ENCODE data around the gene GRIA4. TPM values are rescaled to one million over a fixed set of nuclear protein-coding genes. Genes with fewer than 3 reads are reported as not detected.

GRIA4 gene
- total and polyA plus RNA-seq, 12 donors: not detected

DNA sequence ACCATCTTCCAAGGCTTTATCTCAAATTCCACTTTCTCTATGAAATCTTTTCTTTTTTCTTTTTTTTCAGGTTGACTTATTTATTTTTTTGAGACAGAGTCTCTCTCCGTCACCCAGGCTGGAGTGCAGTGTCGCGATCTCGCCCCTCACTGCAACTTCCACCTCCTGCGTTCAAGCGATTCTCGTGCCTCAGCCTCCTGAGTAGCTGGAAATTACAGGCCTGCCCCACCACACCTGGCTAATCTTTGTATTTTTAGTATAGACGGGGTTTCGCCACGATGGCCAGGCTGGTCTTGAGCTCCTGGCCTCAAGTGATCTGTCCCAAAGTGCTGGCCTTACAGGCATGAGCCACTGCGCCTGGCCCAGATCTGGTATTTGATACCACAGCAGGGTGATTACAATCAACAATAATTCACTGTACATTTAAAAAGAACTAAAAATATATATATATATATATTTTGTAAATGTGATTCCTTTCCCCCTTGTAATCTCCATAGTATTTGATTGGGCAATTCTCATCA lies 290.7 kb downstream of the GRIA4 start:
- intact Hi-C loops (cut with DNase I): no loop called here
- H3K9me3 ChIP-seq: peaks cover 0 to 4% (median 0%) of the 10 kb centered on the region in 11 donors
- DNase-seq: no peak

DNA sequence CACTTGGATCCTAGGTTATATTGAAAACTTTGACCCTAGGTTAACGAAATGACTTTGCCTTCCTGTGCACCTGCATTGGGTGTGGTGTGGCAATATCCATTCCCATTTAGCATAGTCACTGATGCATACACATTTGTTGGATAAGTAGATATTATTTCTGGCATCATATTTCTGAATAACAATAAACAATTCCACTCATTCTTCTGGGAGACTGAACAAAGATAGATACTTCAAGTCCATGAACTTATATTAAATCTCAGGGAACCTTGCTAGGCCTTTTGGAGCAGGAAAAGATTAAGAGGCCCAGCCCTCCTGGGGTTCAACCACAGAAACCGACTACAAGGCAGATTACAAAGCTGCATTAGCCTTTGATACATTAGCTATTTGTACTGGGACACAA lies 293.2 kb downstream of the GRIA4 start:
- Histone ChIP-seq H3K36me3 (no peaks in the 10 kb centered on the region), H3K27ac (no peak overlapping the region), H3K27me3 (no peaks in the 10 kb centered on the region), H3K4me1 (no peaks in the 10 kb centered on the region), H3K9me3 (no peaks in the 10 kb centered on the region), H3K4me3 (no peak overlapping the region)
- TF ChIP-seq, protein P1, sequence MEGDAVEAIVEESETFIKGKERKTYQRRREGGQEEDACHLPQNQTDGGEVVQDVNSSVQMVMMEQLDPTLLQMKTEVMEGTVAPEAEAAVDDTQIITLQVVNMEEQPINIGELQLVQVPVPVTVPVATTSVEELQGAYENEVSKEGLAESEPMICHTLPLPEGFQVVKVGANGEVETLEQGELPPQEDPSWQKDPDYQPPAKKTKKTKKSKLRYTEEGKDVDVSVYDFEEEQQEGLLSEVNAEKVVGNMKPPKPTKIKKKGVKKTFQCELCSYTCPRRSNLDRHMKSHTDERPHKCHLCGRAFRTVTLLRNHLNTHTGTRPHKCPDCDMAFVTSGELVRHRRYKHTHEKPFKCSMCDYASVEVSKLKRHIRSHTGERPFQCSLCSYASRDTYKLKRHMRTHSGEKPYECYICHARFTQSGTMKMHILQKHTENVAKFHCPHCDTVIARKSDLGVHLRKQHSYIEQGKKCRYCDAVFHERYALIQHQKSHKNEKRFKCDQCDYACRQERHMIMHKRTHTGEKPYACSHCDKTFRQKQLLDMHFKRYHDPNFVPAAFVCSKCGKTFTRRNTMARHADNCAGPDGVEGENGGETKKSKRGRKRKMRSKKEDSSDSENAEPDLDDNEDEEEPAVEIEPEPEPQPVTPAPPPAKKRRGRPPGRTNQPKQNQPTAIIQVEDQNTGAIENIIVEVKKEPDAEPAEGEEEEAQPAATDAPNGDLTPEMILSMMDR (IDR thresholded peaks at IDR 0.05): no peak
- intact Hi-C loops (cut with DNase I): no loop called here
- DNase-seq (no peak), ATAC-seq (no peak)
- WGBS, 2 donors: 57 to 60% methylated on average over 2 of the region's 2 CpGs

More for the DNA sequence above, 290.7 kb downstream of the GRIA4 start:
- Histone ChIP-seq H3K36me3 (no peaks in the 10 kb centered on the region), H3K27me3 (no peaks in the 10 kb centered on the region), H3K4me3 (no peak overlapping the region), H3K27ac (no peak overlapping the region), H3K4me1 (no peaks in the 10 kb centered on the region)
- WGBS, 2 donors: 91 to 95% methylated on average over 11 of the region's 11 CpGs
- no peak for ATAC-seq
- TF ChIP-seq, protein P1 (IDR thresholded peaks at IDR 0.05): no peak

DNA sequence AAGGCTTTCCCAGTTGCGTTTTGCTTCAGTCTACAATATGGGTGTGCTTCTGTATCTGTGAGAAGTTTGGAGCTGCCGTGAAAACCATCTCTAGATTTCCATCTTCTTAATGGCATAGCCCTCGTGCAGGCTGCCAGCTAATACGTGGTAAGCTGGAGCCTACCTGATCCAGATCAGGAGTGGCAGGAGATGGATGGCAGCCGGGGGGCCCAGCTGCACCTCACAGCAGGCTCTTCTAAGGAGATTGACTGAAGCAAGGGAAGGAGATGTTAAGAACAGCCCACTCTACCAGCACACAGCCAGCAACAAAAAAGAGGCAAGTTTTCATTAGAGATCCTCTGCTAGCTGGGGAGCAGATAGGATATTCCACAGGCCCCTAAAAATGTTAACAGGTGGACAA lies 296.6 kb downstream of the GRIA4 start:
- no peak overlapping the region for H3K4me3 ChIP-seq
- H3K4me1 ChIP-seq: no peaks in the 10 kb centered on the region
- DNase-seq: no peak
- ATAC-seq: no peak
- H3K27me3 ChIP-seq: no peaks in the 10 kb centered on the region
- TF ChIP-seq, protein P1 (IDR thresholded peaks at IDR 0.05): no peak
- WGBS, 2 donors: 64 to 69% methylated on average over 5 of the region's 5 CpGs
- intact Hi-C loops (cut with DNase I): no loop called here
- H3K9me3 ChIP-seq: no peaks in the 10 kb centered on the region
- H3K36me3 ChIP-seq: no peaks in the 10 kb centered on the region
- no peak overlapping the region for H3K27ac ChIP-seq

DNA sequence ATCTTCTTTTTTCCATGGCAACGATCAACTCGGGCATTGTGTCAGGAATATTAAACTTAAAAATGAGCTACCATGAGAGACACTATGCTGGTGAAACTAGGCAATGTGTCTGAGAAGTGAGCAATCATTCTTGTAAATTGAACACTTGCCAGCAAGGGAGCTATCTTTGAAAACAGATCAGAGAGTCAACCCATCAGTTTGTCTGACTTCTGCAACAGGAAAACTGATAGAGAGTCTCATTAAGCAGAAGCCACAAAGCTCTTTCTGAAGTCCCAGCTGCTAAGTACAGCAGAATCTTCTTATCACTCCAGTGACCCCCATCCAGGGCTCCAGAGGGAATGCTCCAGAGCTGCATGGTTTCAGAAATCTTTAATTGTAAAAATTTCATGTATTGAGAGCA lies 297.4 kb downstream of the GRIA4 start:
- TF ChIP-seq, protein P1 (IDR thresholded peaks at IDR 0.05): no peak
- intact Hi-C loops (cut with DNase I): no loop called here
- ATAC-seq (no peak), DNase-seq (no peak)
- 77 to 83% methylated on average over 2 of the region's 2 CpGs for WGBS, 2 donors
- H3K4me3 ChIP-seq: no peak overlapping the region
- H3K27me3 ChIP-seq: no peaks in the 10 kb centered on the region
- no peaks in the 10 kb centered on the region for H3K36me3 ChIP-seq
- H3K4me1 ChIP-seq: no peaks in the 10 kb centered on the region
- no peak overlapping the region for H3K27ac ChIP-seq
- no peaks in the 10 kb centered on the region for H3K9me3 ChIP-seq
